ENCODE measurements around the gene FYN.
"Not testable (repeated sequence)": the region's sequence is repeated elsewhere in the genome, so short reads cannot be mapped to it uniquely, and the experiment has no call there.

FYN gene

DNA sequence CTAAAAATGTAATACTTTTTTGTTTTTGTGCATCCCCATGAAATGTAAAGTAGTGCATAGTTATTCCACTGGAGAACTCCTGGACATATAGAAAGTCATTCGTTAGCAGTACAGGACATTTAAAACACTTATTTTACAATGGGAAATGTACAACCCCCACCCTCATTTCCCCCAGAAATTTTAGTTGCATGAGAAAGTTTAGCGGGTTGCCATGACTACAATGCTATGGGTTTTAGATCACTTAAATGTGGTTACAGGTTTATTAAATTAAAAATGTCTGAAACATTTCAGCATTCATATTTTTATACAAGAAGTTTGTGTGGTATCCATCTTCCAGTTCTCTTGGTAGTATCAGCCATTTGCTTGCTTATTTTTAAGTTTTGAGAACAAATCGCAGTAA lies 212.7 kb downstream of the FYN start:
- no peak for DNase-seq (ENCODE audit: low spot score)

DNA sequence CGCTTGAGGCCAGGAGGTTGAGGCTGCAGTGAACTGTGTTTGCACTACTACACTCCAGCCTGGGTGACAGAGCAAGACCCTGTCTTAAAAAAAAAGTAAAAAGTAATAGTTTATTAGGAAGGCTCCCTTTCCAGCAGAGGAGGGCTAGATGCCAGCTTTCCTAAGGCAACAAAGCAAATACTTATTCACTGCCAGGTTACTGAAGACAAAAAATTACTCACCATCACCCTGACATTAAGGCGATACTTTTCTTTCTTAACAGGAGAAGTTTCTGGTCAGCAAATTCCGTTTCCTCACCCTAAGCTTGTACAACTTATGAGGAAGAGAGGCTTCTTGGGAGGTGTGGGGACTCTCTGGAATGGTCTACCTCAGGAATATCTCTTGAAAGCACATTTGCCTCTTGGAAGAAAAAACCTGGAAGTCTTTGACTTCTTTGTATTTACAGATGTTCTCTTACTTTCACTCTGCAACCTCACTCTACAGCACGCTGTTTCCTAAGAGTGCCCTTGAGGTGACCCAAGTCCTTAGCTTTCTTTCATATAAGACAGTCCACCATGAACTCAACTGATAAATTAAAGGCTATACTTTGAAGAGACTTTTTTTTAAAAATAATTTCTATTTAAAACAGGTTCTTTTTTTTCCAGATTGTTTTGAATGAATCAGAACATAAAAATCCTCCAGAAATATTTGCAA lies 214.6 kb downstream of the FYN start:
- peak; percentile 38 for DNase-seq (ENCODE audit: low spot score)

GRCh38 chr6:111657146-111657545 lies 216.1 kb downstream of the FYN start:
- peak; percentile 73 for DNase-seq (ENCODE audit: low spot score)

GRCh38 chr6:111653979-111654378 lies 219.3 kb downstream of the FYN start:
- DNase-seq (ENCODE audit: low spot score), result no peak

GRCh38 chr6:111653434-111653833 lies 219.8 kb downstream of the FYN start:
- no peak for DNase-seq (ENCODE audit: low spot score)

- no peak for DNase-seq (ENCODE audit: low spot score)
These were observed 221.1 kb downstream of the FYN start for GRCh38 chr6:111652156-111652555.

- DNase-seq (ENCODE audit: low spot score), result no peak
These were observed 221.8 kb downstream of the FYN start for GRCh38 chr6:111651185-111652034.

GRCh38 chr6:111650049-111650448 lies 223.2 kb downstream of the FYN start:
- DNase-seq (ENCODE audit: low spot score), result no peak

- DNase-seq (ENCODE audit: low spot score), result no peak
These were observed 225.2 kb downstream of the FYN start for GRCh38 chr6:111648100-111648499.

- DNase-seq (ENCODE audit: low spot score), result peak; percentile 83
These were observed 226.3 kb downstream of the FYN start for GRCh38 chr6:111646942-111647341.

GRCh38 chr6:111646034-111646433 lies 227.2 kb downstream of the FYN start:
- no peak for DNase-seq (ENCODE audit: low spot score)

DNA sequence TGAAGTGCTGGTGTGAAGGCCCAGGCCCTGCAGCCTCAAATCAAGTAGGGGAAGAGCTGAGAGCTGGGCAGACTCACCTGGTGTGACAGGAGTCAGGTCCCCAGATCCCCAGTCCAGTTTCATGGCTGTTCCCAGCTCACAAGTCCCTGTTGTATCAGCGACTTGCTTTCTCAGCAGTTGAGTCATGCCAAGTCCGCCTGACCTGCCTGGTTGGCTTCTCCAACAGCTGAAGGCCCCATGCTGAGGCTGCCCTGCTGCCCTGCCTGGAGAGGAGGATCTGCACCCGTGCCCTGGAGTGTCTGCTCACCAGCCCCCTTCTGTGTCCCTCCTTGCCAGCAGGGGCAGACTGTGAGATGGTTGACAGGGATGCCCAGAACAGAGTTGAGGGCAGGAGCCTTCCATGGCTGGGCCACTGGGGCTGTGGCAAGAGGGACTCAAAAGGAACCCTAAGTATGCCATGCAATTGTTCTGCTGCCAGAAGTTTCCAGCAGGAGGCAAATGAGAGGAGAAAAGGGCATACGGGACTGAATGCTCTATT lies 228.3 kb downstream of the FYN start:
- DNase-seq (ENCODE audit: low spot score), result no peak

DNA sequence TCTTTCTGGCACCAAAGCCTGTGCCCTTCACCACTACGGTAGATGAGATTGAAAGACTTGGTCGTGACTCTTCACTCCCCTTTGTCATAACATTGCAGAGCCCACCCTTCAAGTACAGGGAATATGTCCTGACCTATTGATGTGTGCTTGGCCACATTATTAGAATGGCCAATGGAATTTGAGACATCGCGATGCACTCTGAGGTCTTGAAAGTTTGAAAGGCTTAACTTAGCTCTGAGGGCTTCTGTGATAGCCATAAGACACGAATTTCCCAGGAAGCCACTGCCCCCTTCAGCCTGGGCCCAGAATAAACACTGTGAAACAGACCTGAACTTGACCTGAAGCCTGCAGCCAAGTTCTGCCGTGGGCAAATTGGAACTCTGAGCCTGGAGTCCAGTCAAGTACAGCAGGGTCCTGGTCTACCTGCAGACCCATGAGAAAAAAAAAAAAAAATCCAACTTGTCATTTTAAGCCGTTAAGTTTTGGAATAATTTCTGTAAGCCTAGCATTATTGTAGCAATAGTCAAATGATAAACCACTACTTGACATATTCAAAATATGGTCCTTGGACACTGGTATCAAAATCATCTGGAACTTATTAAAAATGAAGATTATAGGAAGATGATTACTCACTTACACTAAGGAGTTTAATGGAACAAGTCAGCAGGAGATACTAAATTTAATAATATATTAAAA lies 230.6 kb downstream of the FYN start:
- DNase-seq (ENCODE audit: low spot score), result peak; percentile 80

DNA sequence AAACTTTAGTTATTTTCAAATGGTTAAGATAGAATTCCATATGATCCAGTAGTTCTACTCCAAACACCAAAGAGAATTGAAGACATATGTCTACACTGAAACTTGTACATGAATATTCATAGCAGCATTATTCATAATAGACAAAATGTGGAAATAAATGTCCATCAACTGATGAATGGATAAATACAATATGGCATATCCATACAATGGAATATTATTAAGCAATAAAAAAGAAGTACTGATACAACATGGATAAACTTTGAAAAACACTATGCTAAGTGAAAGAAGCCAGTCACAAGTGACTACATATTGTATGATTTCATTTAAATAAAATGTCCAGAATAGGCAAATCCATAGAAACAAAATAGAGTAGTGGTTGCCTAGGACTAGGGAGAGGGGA lies 234.0 kb downstream of the FYN start:
- DNase-seq (ENCODE audit: low spot score), result no peak

DNA sequence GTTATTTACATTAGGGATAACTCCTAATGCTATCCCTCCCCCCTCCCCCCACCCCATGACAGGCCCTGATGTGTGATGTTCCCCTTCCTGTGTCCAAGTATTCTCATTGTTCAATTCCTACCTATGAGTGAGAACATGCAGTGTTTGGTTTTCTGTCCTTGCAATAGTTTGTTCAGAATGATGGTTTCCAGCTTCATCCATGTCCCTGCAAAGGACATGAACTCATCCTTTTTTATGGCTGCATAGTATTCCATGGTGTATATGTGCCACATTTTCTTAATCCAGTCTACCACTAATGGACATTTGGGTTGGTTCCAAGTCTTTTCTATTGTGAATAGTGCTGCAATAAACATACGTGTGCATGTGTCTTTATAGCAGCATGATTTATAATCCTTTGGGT lies 238.3 kb downstream of the FYN start:
- not testable (repeated sequence) for DNase-seq (ENCODE audit: low spot score)

DNA sequence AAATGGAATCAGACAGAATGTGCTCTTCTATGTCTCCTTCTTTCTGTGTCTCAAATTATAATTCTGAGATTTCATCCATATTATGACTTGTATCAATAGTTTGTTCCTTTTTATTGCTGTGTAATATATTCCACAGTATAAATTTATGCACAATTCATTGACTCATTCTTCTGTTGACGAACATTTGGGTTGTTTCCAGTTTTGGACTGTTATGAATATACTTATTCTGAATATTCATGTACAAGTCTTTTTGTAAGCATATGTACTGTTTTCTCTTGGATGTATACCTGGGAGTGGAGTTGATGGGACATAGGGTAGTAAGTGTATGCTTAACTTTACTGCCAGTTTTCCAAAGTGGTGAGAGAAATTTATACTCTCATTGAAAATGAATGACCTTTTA lies 239.4 kb downstream of the FYN start:
- no peak for DNase-seq (ENCODE audit: low spot score)

- DNase-seq (ENCODE audit: low spot score), result no peak
These were observed 240.6 kb downstream of the FYN start for GRCh38 chr6:111632468-111633247.

DNA sequence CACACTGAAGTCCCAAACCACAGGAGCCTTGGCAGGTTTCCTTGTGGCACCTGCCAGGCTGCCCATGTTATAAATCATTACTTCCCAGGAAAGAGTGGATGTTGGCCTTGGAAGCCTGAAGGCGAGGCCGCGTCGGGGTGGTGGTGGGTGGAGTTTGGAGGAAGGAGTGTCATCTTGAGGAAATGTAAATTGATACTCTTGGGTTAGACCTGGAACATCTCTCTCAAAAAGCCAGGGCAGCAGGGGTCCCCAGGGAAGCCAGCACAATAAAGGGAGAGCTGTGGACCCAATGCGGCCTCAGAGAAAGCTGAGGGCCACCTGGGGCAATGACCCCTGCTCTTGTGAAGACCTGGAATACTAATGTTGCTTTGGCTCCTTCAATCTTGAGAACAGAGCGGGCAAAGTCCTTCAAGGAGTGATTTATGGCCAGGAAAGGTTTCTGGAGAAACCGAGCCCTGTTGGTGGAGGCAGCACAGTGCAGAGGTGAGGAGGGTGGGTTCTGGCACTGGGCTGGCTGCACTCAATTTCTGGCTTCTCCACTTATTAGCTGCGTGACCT lies 241.3 kb downstream of the FYN start:
- DNase-seq (ENCODE audit: low spot score), result peak; percentile 17

DNA sequence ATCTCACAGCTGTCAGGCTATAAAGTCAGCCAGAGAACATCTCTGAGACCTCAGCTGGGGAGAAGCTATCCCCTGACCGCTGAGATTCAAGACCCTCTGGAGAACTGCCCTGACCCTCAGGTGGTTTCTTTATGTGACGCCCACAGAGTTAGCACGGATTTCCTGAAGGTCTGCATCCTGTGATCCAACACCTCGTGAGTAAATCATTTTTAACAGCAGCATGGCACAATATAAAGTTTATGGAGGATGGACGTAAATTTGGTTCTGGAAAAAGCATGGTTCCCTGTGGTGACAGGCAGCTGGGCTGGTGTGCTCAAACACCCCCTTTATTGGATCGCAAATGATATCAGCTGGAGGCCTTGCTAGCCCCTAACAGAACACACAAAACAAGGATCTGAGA lies 242.2 kb downstream of the FYN start:
- DNase-seq (ENCODE audit: low spot score), result no peak

GRCh38 chr6:111628142-111628850 lies 245.0 kb downstream of the FYN start:
- DNase-seq (ENCODE audit: low spot score), result peak; percentile 66

GRCh38 chr6:111626441-111626840 lies 246.8 kb downstream of the FYN start:
- DNase-seq (ENCODE audit: low spot score), result peak; percentile 31

Measured in GM03348 (cell line).